GM23248 (cell line): ENCODE results near the gene PAPPA. TPM values are rescaled to one million over a fixed set of nuclear protein-coding genes. Genes with fewer than 3 reads are reported as not detected.

ENCODE experiments used
- DNase-seq: peaks from one replicate; pipeline ENCODE4 v3.0.0-alpha.2; 2015
- H2AFZ ChIP-seq: fragments of 200-600 bp; sonication (generic); 2 replicates; pipeline ENCODE4 v1.6.1; 2016; ENCODE audit warnings: antibody characterized with exemption
- H3F3A ChIP-seq: fragments of 200-600 bp; sonication (generic); 2 replicates; pipeline ENCODE4 v1.6.1; 2016; ENCODE audit warnings: mild to moderate bottlenecking, antibody characterized with exemption, mixed run types; ENCODE audit not compliant: insufficient read depth
- H3K27ac ChIP-seq: fragments of 200-600 bp; sonication (generic); 2 replicates; pipeline ENCODE4 v1.5.1; 2016; ENCODE audit warnings: mild to moderate bottlenecking
- H3K27me3 ChIP-seq: fragments of 200-600 bp; sonication (generic); replicated peaks from 2 replicates; pipeline ENCODE4 v1.6.1; 2016; ENCODE audit warnings: mild to moderate bottlenecking; ENCODE audit not compliant: insufficient read depth
- H3K36me3 ChIP-seq: fragments of 200-600 bp; sonication (generic); 2 replicates; pipeline ENCODE4 v1.6.1; 2016; ENCODE audit warnings: low read depth, mild to moderate bottlenecking
- H3K4me1 ChIP-seq: fragments of 200-600 bp; sonication (generic); 2 replicates; pipeline ENCODE4 v1.6.1; 2016; ENCODE audit warnings: mild to moderate bottlenecking; ENCODE audit not compliant: insufficient read depth
- H3K4me2 ChIP-seq: fragments of 200-600 bp; sonication (generic); one replicate; pipeline ENCODE4 v1.6.1; 2016; ENCODE audit warnings: mild to moderate bottlenecking; ENCODE audit not compliant: unreplicated experiment
- H3K4me3 ChIP-seq: fragments of 200-600 bp; sonication (generic); 2 replicates; pipeline ENCODE4 v1.5.1; 2016; ENCODE audit warnings: mild to moderate bottlenecking
- H3K79me2 ChIP-seq: fragments of 200-600 bp; sonication (generic); 2 replicates; pipeline ENCODE4 v1.6.1; 2016; ENCODE audit warnings: mild to moderate bottlenecking; ENCODE audit not compliant: insufficient read depth
- H3K9ac ChIP-seq: fragments of 200-600 bp; sonication (generic); 2 replicates; pipeline ENCODE4 v1.6.1; 2016; ENCODE audit warnings: mild to moderate bottlenecking
- H3K9me2 ChIP-seq: fragments of 200-600 bp; sonication (generic); 2 replicates; pipeline ENCODE4 v1.6.1; 2016; ENCODE audit warnings: mixed run types, mild to moderate bottlenecking, moderate library complexity; ENCODE audit not compliant: insufficient read depth
- H3K9me3 ChIP-seq: fragments of 200-600 bp; sonication (generic); one replicate; pipeline ENCODE4 v1.6.1; 2017; ENCODE audit warnings: low read depth
- H4K20me1 ChIP-seq: fragments of 200-600 bp; sonication (generic); 2 replicates; pipeline ENCODE4 v1.6.0; 2016; ENCODE audit not compliant: insufficient read depth
- EZH2 ChIP-seq: fragments of 200-600 bp; sonication (generic); IDR thresholded peaks from 2 replicates; pipeline ENCODE4 v1.6.1; 2018; ENCODE audit warnings: antibody characterized with exemption, mild to moderate bottlenecking; ENCODE audit not compliant: insufficient read depth, poor library complexity, severe bottlenecking
- EZH2phosphoT487 ChIP-seq: fragments of 200-600 bp; sonication (generic); IDR thresholded peaks from 2 replicates; pipeline ENCODE4 v1.6.1; 2018; ENCODE audit warnings: antibody characterized with exemption, moderate library complexity, mild to moderate bottlenecking, low read depth; ENCODE audit not compliant: insufficient read depth
- WGBS, 2 experiments: methylation state at CpG; one replicate each; pipeline ENCODE4 v1.1.6; 2015 to 2017; ENCODE audit warnings: low lambda C conversion rate in 2 of 2, low coverage in 1 of 2; ENCODE audit errors: missing lambda C conversion rate in 2 of 2; 5-methylcytosine and 5-hydroxymethylcytosine counted together
- in situ Hi-C: fragments of 300-500 bp; cut with MboI; formaldehyde crosslinking; loops from 2 replicates; pipeline ENCODE4 v1.15.0; 2020
- polyA plus RNA-seq: library from polyadenylated mRNA; unstranded; fragments of >200 nt; fragmentation: Nextera tagmentation; extraction: Ambion mirVana; gene quantifications from 2 replicates; pipeline ENCODE4 v1.2.1, GENCODE V29; 2016
- total RNA-seq: library from RNA; depleted of rRNA; stranded (reverse); fragments of >200 nt; shearing (Covaris generic); gene quantifications from 2 replicates; pipeline ENCODE4 v1.2.3, GENCODE V29; 2014

The PAPPA gene
- total and polyA plus RNA-seq, 2 experiments from 2014 or later, result 8.7 to 30.3 TPM

DNA sequence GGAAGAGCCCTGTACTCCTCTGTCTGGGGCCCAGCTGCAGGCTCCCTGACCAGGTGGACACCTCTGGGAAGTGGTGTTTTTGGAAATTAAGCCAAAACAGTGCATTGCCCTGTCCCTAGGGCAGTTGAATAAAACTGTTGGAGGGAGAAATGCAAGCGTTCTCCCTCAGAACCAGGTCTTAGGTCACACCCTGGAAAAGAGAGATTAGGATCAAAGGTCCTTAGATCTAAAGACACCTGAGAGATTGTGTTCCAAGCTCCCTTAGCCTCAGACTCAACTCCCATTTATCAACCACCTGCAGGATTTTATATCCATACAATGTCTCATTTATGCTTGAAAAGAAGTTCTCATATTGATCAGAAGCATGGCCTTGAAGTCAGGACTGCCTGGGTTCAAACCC, 64.8 kb downstream of the PAPPA start:
- H3K9me2 ChIP-seq, result no peaks in the 10 kb centered on the region
- no peak overlapping the region for H2AFZ ChIP-seq
- H3K79me2 ChIP-seq, result no peaks in the 10 kb centered on the region
- 50 to 59% methylated on average over 1 of the region's 1 CpG for WGBS, 2 experiments
- no peak overlapping the region for H3K4me3 ChIP-seq
- H3K9ac ChIP-seq, result no peak overlapping the region
- TF ChIP-seq EZH2phosphoT487 (no peak), EZH2 (no peak)
- no peaks in the 10 kb centered on the region; the same call in 1 of the 2 replicates for H3F3A ChIP-seq
- in situ Hi-C loops, result no loop called here
- DNase-seq, result no peak
- no peaks in the 10 kb centered on the region for H4K20me1 ChIP-seq
- peaks cover 52% of the 10 kb centered on the region for H3K36me3 ChIP-seq
- no peak overlapping the region for H3K4me2 ChIP-seq
- no peaks in the 10 kb centered on the region for H3K9me3 ChIP-seq
- H3K4me1 ChIP-seq, result no peaks in the 10 kb centered on the region
- H3K27ac ChIP-seq, result no peak overlapping the region
- H3K27me3 ChIP-seq, result no peaks in the 10 kb centered on the region

DNA sequence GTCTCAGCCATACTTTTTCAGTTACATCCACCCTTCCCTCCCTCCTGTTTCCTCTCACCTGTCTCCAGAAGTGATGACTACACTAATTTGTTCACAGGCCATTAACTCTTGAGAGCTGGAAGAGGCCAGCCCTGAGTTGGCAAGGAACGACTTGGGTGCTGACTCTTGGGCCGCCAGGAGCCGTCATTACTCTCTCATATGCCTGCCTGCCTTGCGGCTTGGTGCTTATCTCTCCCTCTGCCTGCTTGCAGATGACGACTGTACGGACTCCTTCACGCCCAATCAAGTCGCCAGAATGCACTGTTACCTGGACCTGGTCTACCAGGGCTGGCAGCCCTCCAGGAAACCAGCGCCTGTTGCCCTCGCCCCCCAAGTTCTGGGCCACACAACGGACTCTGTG, 66.1 kb downstream of the PAPPA start:
- TF ChIP-seq EZH2 (no peak), EZH2phosphoT487 (no peak)
- Histone ChIP-seq H3K36me3 (peaks cover 49% of the 10 kb centered on the region), H3K4me2 (no peak overlapping the region), H3K4me1 (no peaks in the 10 kb centered on the region), H3K9me2 (no peaks in the 10 kb centered on the region), H3K9me3 (no peaks in the 10 kb centered on the region), H2AFZ (no peak overlapping the region), H4K20me1 (no peaks in the 10 kb centered on the region), H3F3A (peaks cover under 1% of the 10 kb centered on the region; the same call in 1 of the 2 replicates), H3K4me3 (no peak overlapping the region), H3K27ac (no peak overlapping the region), H3K79me2 (no peaks in the 10 kb centered on the region), H3K9ac (no peak overlapping the region), H3K27me3 (no peaks in the 10 kb centered on the region)
- no peak for DNase-seq
- 91 to 96% methylated on average over 11 of the region's 11 CpGs for WGBS, 2 experiments
- in situ Hi-C loops, result no loop called here

DNA sequence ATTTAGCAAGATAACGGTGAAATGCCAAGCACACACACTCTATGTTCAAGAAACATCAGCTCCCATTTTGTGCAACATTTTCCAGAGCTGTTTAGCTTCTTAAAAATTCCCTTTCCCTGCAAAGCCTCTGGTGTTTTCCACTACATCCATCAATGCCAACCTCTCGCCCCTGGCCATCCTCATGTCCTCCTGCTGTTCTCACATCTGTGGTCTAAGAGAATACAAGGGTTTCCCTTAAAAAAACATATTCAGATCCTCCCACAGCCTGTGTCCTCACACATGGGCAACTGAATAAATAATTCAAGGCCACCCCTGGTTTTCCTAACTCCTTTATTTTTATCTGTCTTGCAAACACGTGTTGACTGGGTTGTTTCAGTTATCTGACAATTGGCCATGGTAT, 70.3 kb downstream of the PAPPA start:
- Histone ChIP-seq H3K9me3 (no peaks in the 10 kb centered on the region), H3K4me3 (no peak overlapping the region), H3K9me2 (no peaks in the 10 kb centered on the region), H3K36me3 (peaks cover 59% of the 10 kb centered on the region), H3K79me2 (no peaks in the 10 kb centered on the region), H3F3A (peaks cover 13% of the 10 kb centered on the region), H2AFZ (no peak overlapping the region), H3K27me3 (no peaks in the 10 kb centered on the region), H3K9ac (no peak overlapping the region), H4K20me1 (no peaks in the 10 kb centered on the region), H3K27ac (no peak overlapping the region), H3K4me1 (no peaks in the 10 kb centered on the region), H3K4me2 (no peak overlapping the region)
- 87% methylated on average over 3 of the region's 3 CpGs for WGBS, 2 experiments
- TF ChIP-seq EZH2 (no peak), EZH2phosphoT487 (no peak)
- no peak for DNase-seq
- in situ Hi-C loops, result no loop called here

DNA sequence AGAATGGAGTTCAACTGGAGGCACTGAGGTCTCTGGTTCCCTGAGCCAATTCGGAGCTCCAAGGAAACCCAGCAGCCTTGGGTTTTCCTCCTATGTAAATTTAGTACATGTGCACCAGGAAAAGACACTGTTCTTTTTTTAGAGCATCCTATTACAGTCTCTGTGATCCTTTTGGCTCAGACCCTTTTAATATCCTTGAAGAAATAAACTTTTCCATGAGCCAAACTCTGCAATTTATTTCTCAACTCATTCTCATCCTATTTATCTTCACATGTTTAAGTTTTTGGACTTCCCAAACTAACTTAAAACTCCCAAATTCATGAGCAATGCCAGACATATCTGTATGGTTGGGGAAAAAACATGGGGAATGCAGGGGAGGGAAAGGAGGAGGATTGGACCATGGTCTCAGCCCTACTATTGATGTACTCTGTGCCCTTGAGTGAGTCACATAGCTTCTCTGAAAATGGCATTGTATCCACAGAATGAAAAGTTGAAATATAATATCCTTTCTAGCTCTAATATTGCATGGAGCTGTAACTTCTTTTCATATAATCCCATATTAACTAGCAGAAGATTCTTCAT, 76.6 kb downstream of the PAPPA start:
- H3K4me1 ChIP-seq, result peaks cover 30% of the 10 kb centered on the region
- no peaks in the 10 kb centered on the region for H4K20me1 ChIP-seq
- H3K9me3 ChIP-seq, result no peaks in the 10 kb centered on the region
- no peak overlapping the region for H3K4me3 ChIP-seq
- H3K4me2 ChIP-seq, result no peak overlapping the region
- no peak overlapping the region for H3K27ac ChIP-seq
- 0% methylated on average over 1 of the region's 1 CpG for WGBS, 2 experiments
- no peak overlapping the region for H2AFZ ChIP-seq
- no peak overlapping the region for H3K9ac ChIP-seq
- DNase-seq, result no peak
- no peak for TF ChIP-seq EZH2
- no peak for TF ChIP-seq EZH2phosphoT487
- peaks cover 42% of the 10 kb centered on the region for H3K36me3 ChIP-seq
- H3K9me2 ChIP-seq, result no peaks in the 10 kb centered on the region
- peaks cover 3% of the 10 kb centered on the region; the same call in 1 of the 2 replicates for H3K79me2 ChIP-seq
- H3K27me3 ChIP-seq, result no peaks in the 10 kb centered on the region
- H3F3A ChIP-seq, result peaks cover 43% of the 10 kb centered on the region
- in situ Hi-C loops, result no loop called here
